Measurements from ENCODE around the gene BEND2. TPM values are rescaled to one million over a fixed set of nuclear protein-coding genes. Genes with fewer than 3 reads are reported as not detected.

Gene BEND2
- total RNA-seq, 1 experiment from 2014 or later = not detected

- ChIA-PET CTCF (no interaction called here), POLR2A (no interaction called here)
- DNase-seq (ENCODE audit: low read depth, low spot score) = no peak
- TF ChIP-seq SIN3A (IDR thresholded peaks at IDR 0.05; ENCODE audit: borderline replicate concordance, insufficient read depth, low read depth, low read length) = no peak
- no peak for TF ChIP-seq TCF7L2 (IDR thresholded peaks at IDR 0.05; ENCODE audit: low read depth, low read length)
- H3K36me3 ChIP-seq (ENCODE audit: control insufficient read depth, insufficient read depth, low read length) = no peaks in the 10 kb centered on the region
- no peaks in the 10 kb centered on the region for H3K27me3 ChIP-seq (ENCODE audit: control insufficient read depth, insufficient read depth, low read length)
- in situ Hi-C loops (cut with HindIII; ENCODE audit: low pct_unique_long_range_greater_than_20kb, low sequenced_read_pairs) (no loop called here), intact Hi-C loops (cut with micrococcal nuclease; ENCODE audit: unreplicated experiment) (no loop called here)
- no peaks in the 10 kb centered on the region for H3K9me3 ChIP-seq (ENCODE audit: control insufficient read depth, insufficient read depth, low read depth, low read length)
- no peaks in the 10 kb centered on the region for H3K4me1 ChIP-seq (ENCODE audit: control insufficient read depth, insufficient read depth, low read length)
- no peak for ATAC-seq
- no TSS peak for BruUV-seq (replicated peaks)
- no peak overlapping the region for H3K27ac ChIP-seq (ENCODE audit: low read length)
- no peak overlapping the region for H3K4me3 ChIP-seq (ENCODE audit: low read depth in 2 of 2, low read length in 2 of 2)
Measured at GRCh38 chrX:18160369-18160768, 60.3 kb downstream of the BEND2 start.

GRCh38 chrX:18158963-18159362, 61.7 kb downstream of the BEND2 start:
- Histone ChIP-seq H3K9me3 (ENCODE audit: control insufficient read depth, insufficient read depth, low read depth, low read length) (no peaks in the 10 kb centered on the region), H3K36me3 (ENCODE audit: control insufficient read depth, insufficient read depth, low read length) (no peaks in the 10 kb centered on the region), H3K4me1 (ENCODE audit: control insufficient read depth, insufficient read depth, low read length) (no peaks in the 10 kb centered on the region), H3K4me3 (ENCODE audit: low read depth in 2 of 2, low read length in 2 of 2) (no peak overlapping the region), H3K27me3 (ENCODE audit: control insufficient read depth, insufficient read depth, low read length) (no peaks in the 10 kb centered on the region), H3K27ac (ENCODE audit: low read length) (no peak overlapping the region)
- in situ Hi-C loops (cut with HindIII; ENCODE audit: low pct_unique_long_range_greater_than_20kb, low sequenced_read_pairs) = no loop called here
- ATAC-seq (no peak), DNase-seq (ENCODE audit: low read depth, low spot score) (no peak)
- TF ChIP-seq CTCF (IDR thresholded peaks at IDR 0.05) (no peak), TCF7L2 (IDR thresholded peaks at IDR 0.05; ENCODE audit: low read depth, low read length) (no peak), POLR2AphosphoS5 (IDR thresholded peaks at IDR 0.05; ENCODE audit: low read depth, low read length) (no peak), SIN3A (IDR thresholded peaks at IDR 0.05; ENCODE audit: borderline replicate concordance, insufficient read depth, low read depth, low read length) (no peak), REST (IDR thresholded peaks at IDR 0.05; ENCODE audit: insufficient read depth in 1 of 2, low read depth in 2 of 2, low read length in 1 of 2) (no peak)
- intact Hi-C loops (cut with micrococcal nuclease; ENCODE audit: unreplicated experiment) = no loop called here
- BruUV-seq (replicated peaks) = no TSS peak
- POLR2A ChIA-PET = no interaction called here
- CTCF ChIA-PET = no interaction called here

GRCh38 chrX:18151649-18152048, 69.0 kb downstream of the BEND2 start:
- H3K36me3 ChIP-seq (ENCODE audit: control insufficient read depth, insufficient read depth, low read length) = no peaks in the 10 kb centered on the region
- no peak overlapping the region for H3K4me3 ChIP-seq (ENCODE audit: low read depth in 2 of 2, low read length in 2 of 2)
- POLR2A ChIA-PET = no interaction called here
- CTCF ChIA-PET = no interaction called here
- DNase-seq (ENCODE audit: low read depth, low spot score) = no peak
- H3K4me1 ChIP-seq (ENCODE audit: control insufficient read depth, insufficient read depth, low read length) = no peaks in the 10 kb centered on the region
- intact Hi-C loops (cut with micrococcal nuclease; ENCODE audit: unreplicated experiment) = no loop called here
- no peaks in the 10 kb centered on the region for H3K27me3 ChIP-seq (ENCODE audit: control insufficient read depth, insufficient read depth, low read length)
- TF ChIP-seq TCF7L2 (IDR thresholded peaks at IDR 0.05; ENCODE audit: low read depth, low read length) (no peak), CTCF (IDR thresholded peaks at IDR 0.05) (no peak), POLR2AphosphoS5 (IDR thresholded peaks at IDR 0.05; ENCODE audit: low read depth, low read length) (no peak), REST (IDR thresholded peaks at IDR 0.05; ENCODE audit: insufficient read depth in 1 of 2, low read depth in 2 of 2, low read length in 1 of 2) (no peak), SIN3A (IDR thresholded peaks at IDR 0.05; ENCODE audit: borderline replicate concordance, insufficient read depth, low read depth, low read length) (no peak)
- no TSS peak for BruUV-seq (replicated peaks)
- no peak overlapping the region for H3K27ac ChIP-seq (ENCODE audit: low read length)
- in situ Hi-C loops (cut with HindIII; ENCODE audit: low pct_unique_long_range_greater_than_20kb, low sequenced_read_pairs) = no loop called here
- ATAC-seq = no peak
- H3K9me3 ChIP-seq (ENCODE audit: control insufficient read depth, insufficient read depth, low read depth, low read length) = no peaks in the 10 kb centered on the region

All from Panc1 (cell line).